H9 (cell line): ENCODE data around the gene ZBTB20. TPM values are rescaled to one million over a fixed set of nuclear protein-coding genes. Genes with fewer than 3 reads are reported as not detected.

Source experiments
- DNase-seq: peaks from one replicate; pipeline ENCODE4 v3.0.0-alpha.2; 2017
- H2AFZ ChIP-seq: one replicate; pipeline ENCODE4 v1.6.1; 2013; ENCODE audit warnings: mild to moderate bottlenecking, low read length, control low read depth, moderate library complexity
- H2AK5ac ChIP-seq: 2 replicates; pipeline ENCODE4 v1.6.1; 2013; ENCODE audit warnings: low read length, control low read depth, mixed read lengths; ENCODE audit not compliant: insufficient read length
- H2BK120ac ChIP-seq: one replicate; pipeline ENCODE4 v1.6.1; 2013; ENCODE audit warnings: low read depth, mild to moderate bottlenecking, low read length, control low read depth, inconsistent platforms; ENCODE audit not compliant: poor library complexity, severe bottlenecking
- H2BK12ac ChIP-seq: 2 replicates; pipeline ENCODE4 v1.6.1; 2013; ENCODE audit warnings: low read length, control low read depth, mixed read lengths, low read depth; ENCODE audit not compliant: insufficient read length
- H2BK15ac ChIP-seq: 2 replicates; pipeline ENCODE4 v1.6.1; 2013; ENCODE audit warnings: low read depth, low read length, control low read depth
- H2BK20ac ChIP-seq: one replicate; pipeline ENCODE4 v1.6.1; 2013; ENCODE audit warnings: low read depth, mild to moderate bottlenecking, low read length, control low read depth, inconsistent platforms; ENCODE audit not compliant: poor library complexity, severe bottlenecking
- H2BK5ac ChIP-seq: 2 replicates; pipeline ENCODE4 v1.6.1; 2013; ENCODE audit warnings: low read length, control low read depth, mixed read lengths; ENCODE audit not compliant: insufficient read length
- H3K14ac ChIP-seq: 2 replicates; pipeline ENCODE4 v1.6.1; 2013; ENCODE audit warnings: low read length, control low read depth; ENCODE audit not compliant: insufficient read depth
- H3K18ac ChIP-seq: 2 replicates; pipeline ENCODE4 v1.6.1; 2013; ENCODE audit warnings: low read depth, mild to moderate bottlenecking, mixed read lengths, low read length, control low read depth; ENCODE audit not compliant: insufficient read length
- H3K23ac ChIP-seq: 2 replicates; pipeline ENCODE4 v1.6.1; 2013; ENCODE audit warnings: low read length, control low read depth, mixed read lengths, low read depth; ENCODE audit not compliant: insufficient read length
- H3K23me2 ChIP-seq: 2 replicates; pipeline ENCODE4 v1.6.1; 2013; ENCODE audit warnings: low read depth, mild to moderate bottlenecking, mixed read lengths, low read length, control low read depth; ENCODE audit not compliant: insufficient read length, poor library complexity, severe bottlenecking
- H3K27ac ChIP-seq: 2 replicates; pipeline ENCODE4 v1.5.1; 2013; ENCODE audit warnings: low read length, control low read depth, mixed read lengths, low read depth; ENCODE audit not compliant: insufficient read length
- H3K27me3 ChIP-seq: 2 replicates; pipeline ENCODE4 v1.6.1; 2013; ENCODE audit warnings: low read length, control low read depth, inconsistent platforms; ENCODE audit not compliant: insufficient read depth
- H3K4ac ChIP-seq: 2 replicates; pipeline ENCODE4 v1.6.1; 2013; ENCODE audit warnings: low read depth, mild to moderate bottlenecking, control low read depth, inconsistent platforms, low read length, moderate library complexity
- H3K4me1 ChIP-seq: 2 replicates; pipeline ENCODE4 v1.6.1; 2013; ENCODE audit warnings: low read length, control low read depth, inconsistent platforms; ENCODE audit not compliant: insufficient read depth
- H3K4me2 ChIP-seq: 2 replicates; pipeline ENCODE4 v1.6.1; 2013; ENCODE audit warnings: low read length, control low read depth, mixed read lengths; ENCODE audit not compliant: insufficient read length, insufficient read depth
- H3K56ac ChIP-seq: 2 replicates; pipeline ENCODE4 v1.6.1; 2013; ENCODE audit warnings: low read depth, mild to moderate bottlenecking, mixed read lengths, low read length, control low read depth; ENCODE audit not compliant: insufficient read length
- H3K79me1 ChIP-seq: 2 replicates; pipeline ENCODE4 v1.6.1; 2013; ENCODE audit warnings: low read depth, mild to moderate bottlenecking, moderate library complexity, low read length, control low read depth, inconsistent platforms; ENCODE audit not compliant: insufficient read depth, poor library complexity, severe bottlenecking
- H3K79me2 ChIP-seq: 2 replicates; pipeline ENCODE4 v1.6.1; 2013; ENCODE audit warnings: low read length, control low read depth, inconsistent platforms; ENCODE audit not compliant: insufficient read depth
- H3K9ac ChIP-seq: 2 replicates; pipeline ENCODE4 v1.6.1; 2013; ENCODE audit warnings: low read length, control low read depth, mixed read lengths; ENCODE audit not compliant: insufficient read length; ENCODE audit errors: extremely low read depth
- H3K9me3 ChIP-seq: one replicate; pipeline ENCODE4 v1.6.1; 2013; ENCODE audit warnings: low read depth, low read length, inconsistent platforms; ENCODE audit not compliant: control insufficient read depth
- H3T11ph ChIP-seq: one replicate; pipeline ENCODE4 v1.6.1; 2013; ENCODE audit warnings: mild to moderate bottlenecking, low read length, control low read depth, inconsistent platforms
- H4K20me1 ChIP-seq: one replicate; pipeline ENCODE4 v1.6.1; 2013; ENCODE audit not compliant: control insufficient read depth, insufficient read length, insufficient read depth
- H4K5ac ChIP-seq: 2 replicates; pipeline ENCODE4 v1.6.1; 2013; ENCODE audit warnings: low read depth, mild to moderate bottlenecking, mixed read lengths, low read length, control low read depth; ENCODE audit not compliant: insufficient read length
- H4K8ac ChIP-seq: replicated peaks from 2 replicates; pipeline ENCODE4 v1.6.1; 2013; ENCODE audit warnings: low read length, control low read depth, mixed read lengths, low read depth; ENCODE audit not compliant: insufficient read length
- H4K91ac ChIP-seq: 2 replicates; pipeline ENCODE4 v1.6.1; 2013; ENCODE audit warnings: low read depth, mild to moderate bottlenecking, moderate library complexity, mixed read lengths, low read length, control low read depth; ENCODE audit not compliant: insufficient read length
- H3K27ac Mint-ChIP-seq, 3 experiments: 2 replicates in 2 of 3; 3 replicates in 1 of 3; pipeline ENCODE4 v1.8.0; 2020 to 2021; ENCODE audit warnings: mixed read lengths in 3 of 3, mild to moderate bottlenecking in 1 of 3, moderate library complexity in 1 of 3
- H3K27me3 Mint-ChIP-seq: 2 replicates; pipeline ENCODE4 v1.8.0; 2021; ENCODE audit warnings: low read depth, mild to moderate bottlenecking, moderate library complexity, mixed read lengths
- H3K36me3 Mint-ChIP-seq, 3 experiments: 2 replicates in 2 of 3; 3 replicates in 1 of 3; pipeline ENCODE4 v1.8.0; 2020 to 2021; ENCODE audit warnings: low read depth in 3 of 3, mixed read lengths in 3 of 3; ENCODE audit not compliant: insufficient read depth in 1 of 3
- H3K4me1 Mint-ChIP-seq, 2 experiments: 2 replicates each; pipeline ENCODE4 v1.8.0; 2020; ENCODE audit warnings: mixed read lengths in 2 of 2
- H3K4me3 Mint-ChIP-seq, 2 experiments: 2 replicates in 1 of 2; 3 replicates in 1 of 2; pipeline ENCODE4 v1.8.0; 2020 to 2021; ENCODE audit warnings: mild to moderate bottlenecking in 2 of 2, mixed read lengths in 2 of 2, moderate library complexity in 1 of 2
- H3K9me3 Mint-ChIP-seq, 2 experiments: 2 replicates in 1 of 2; 3 replicates in 1 of 2; pipeline ENCODE4 v1.8.0; 2020; ENCODE audit warnings: mild to moderate bottlenecking in 2 of 2, mixed read lengths in 2 of 2, moderate library complexity in 1 of 2
- WGBS: extraction: QIAGEN DNeasy Blood & Tissue Kit; methylation state at CpG from one replicate; pipeline ENCODE4 v1.1.7; 2013; ENCODE audit warnings: missing lambda C conversion rate, low lambda C conversion rate, mixed read lengths; ENCODE audit not compliant: insufficient read length; ENCODE audit errors: extremely low coverage; 5-methylcytosine and 5-hydroxymethylcytosine counted together
- total RNA-seq: library from RNA; stranded (reverse); gene quantifications from 2 replicates; pipeline ENCODE4 v1.2.1, GENCODE V29; 2021
- TF ChIP-seq, protein P1 (sequence below): fragments of 200-600 bp; sonication (generic); conservative IDR thresholded peaks from 3 replicates; pipeline ENCODE4 v1.8.0; 2021; ENCODE audit warnings: antibody characterized with exemption, mild to moderate bottlenecking

ZBTB20 gene
- total RNA-seq, 1 experiment from 2014 or later: 0.70 TPM

DNA sequence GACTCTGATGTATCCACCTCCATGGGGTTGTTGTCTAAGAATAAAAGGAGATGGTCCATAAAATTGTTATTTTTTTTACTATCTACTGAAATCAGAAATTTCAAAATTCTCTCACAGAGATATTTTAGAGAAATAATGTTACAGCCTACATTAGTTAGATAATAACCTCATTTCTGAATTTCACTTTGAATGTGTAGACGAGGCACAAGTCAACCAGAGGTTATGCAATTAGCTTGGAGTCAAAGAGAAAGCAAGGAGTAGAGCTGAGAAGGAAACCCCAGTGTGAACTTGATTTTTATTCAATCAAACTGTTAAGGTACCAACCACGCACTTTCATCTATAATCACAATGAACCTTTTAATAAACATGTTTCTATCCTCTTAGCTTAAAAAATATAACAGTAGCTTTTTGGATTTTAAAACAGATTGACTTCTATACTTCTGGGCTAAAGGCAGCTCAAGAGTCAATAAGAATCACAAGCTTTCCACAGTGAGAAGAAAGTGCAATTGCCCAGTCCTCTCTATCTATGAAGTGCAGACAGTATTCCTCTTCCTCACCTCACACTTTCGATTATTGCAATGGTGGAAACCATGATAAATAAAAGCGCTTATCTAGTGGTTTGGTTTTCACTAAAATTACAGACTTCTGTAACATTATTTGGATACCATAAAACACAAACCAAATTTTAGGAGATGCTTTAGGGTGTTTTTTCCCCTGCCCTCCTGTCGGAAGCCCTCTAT lies 403.2 kb downstream of the ZBTB20 start:
- no peak overlapping the region for H3K4me2 ChIP-seq
- H2BK12ac ChIP-seq: no peak overlapping the region
- no peaks in the 10 kb centered on the region for H3K79me1 ChIP-seq
- H2BK120ac ChIP-seq: no peak overlapping the region
- no peaks in the 10 kb centered on the region for H4K20me1 ChIP-seq
- no peak overlapping the region for H4K5ac ChIP-seq
- Mint-ChIP-seq H3K27ac (no peak overlapping the region), H3K36me3 (no peaks in the 10 kb centered on the region), H3K4me1 (no peaks in the 10 kb centered on the region), H3K9me3 (no peaks in the 10 kb centered on the region), H3K27me3 (no peaks in the 10 kb centered on the region), H3K4me3 (no peak overlapping the region)
- no peak overlapping the region for H2BK5ac ChIP-seq
- no peak overlapping the region for H3K9ac ChIP-seq
- no peak overlapping the region for H3K4ac ChIP-seq
- TF ChIP-seq, protein P1, sequence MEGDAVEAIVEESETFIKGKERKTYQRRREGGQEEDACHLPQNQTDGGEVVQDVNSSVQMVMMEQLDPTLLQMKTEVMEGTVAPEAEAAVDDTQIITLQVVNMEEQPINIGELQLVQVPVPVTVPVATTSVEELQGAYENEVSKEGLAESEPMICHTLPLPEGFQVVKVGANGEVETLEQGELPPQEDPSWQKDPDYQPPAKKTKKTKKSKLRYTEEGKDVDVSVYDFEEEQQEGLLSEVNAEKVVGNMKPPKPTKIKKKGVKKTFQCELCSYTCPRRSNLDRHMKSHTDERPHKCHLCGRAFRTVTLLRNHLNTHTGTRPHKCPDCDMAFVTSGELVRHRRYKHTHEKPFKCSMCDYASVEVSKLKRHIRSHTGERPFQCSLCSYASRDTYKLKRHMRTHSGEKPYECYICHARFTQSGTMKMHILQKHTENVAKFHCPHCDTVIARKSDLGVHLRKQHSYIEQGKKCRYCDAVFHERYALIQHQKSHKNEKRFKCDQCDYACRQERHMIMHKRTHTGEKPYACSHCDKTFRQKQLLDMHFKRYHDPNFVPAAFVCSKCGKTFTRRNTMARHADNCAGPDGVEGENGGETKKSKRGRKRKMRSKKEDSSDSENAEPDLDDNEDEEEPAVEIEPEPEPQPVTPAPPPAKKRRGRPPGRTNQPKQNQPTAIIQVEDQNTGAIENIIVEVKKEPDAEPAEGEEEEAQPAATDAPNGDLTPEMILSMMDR: no peak
- no peaks in the 10 kb centered on the region for H3K4me1 ChIP-seq
- DNase-seq: no peak
- no peaks in the 10 kb centered on the region for H3K23me2 ChIP-seq
- H2BK15ac ChIP-seq: no peak overlapping the region
- H3K27me3 ChIP-seq: no peaks in the 10 kb centered on the region
- no peak overlapping the region for H2BK20ac ChIP-seq
- no peak overlapping the region for H3K27ac ChIP-seq
- no peaks in the 10 kb centered on the region for H3K9me3 ChIP-seq
- H3T11ph ChIP-seq: no peak overlapping the region
- no peaks in the 10 kb centered on the region for H3K79me2 ChIP-seq
- no peak overlapping the region for H3K56ac ChIP-seq
- no peak overlapping the region for H2AFZ ChIP-seq
- no peak overlapping the region for H3K23ac ChIP-seq
- no peak overlapping the region for H4K8ac ChIP-seq
- no peak overlapping the region for H3K18ac ChIP-seq
- H4K91ac ChIP-seq: no peak overlapping the region
- no peak overlapping the region for H2AK5ac ChIP-seq
- no peak overlapping the region for H3K14ac ChIP-seq
- WGBS: 100% methylated on average over 1 of the region's 5 CpGs
